Stimulated activated CD8-positive, alpha-beta memory T cell treated with anti-CD3 and anti-CD28 coated beads, Interleukin-2, amount 100 ng/mL, for 48 hours (primary cell): ENCODE measurements around the gene GPR87.

Experiments used
- DNase-seq, 2 donors: peaks; one replicate each; pipeline ENCODE4 v3.0.0-alpha.2; 2020; ENCODE audit warnings: low read depth in 2 of 2

GPR87 gene

DNA sequence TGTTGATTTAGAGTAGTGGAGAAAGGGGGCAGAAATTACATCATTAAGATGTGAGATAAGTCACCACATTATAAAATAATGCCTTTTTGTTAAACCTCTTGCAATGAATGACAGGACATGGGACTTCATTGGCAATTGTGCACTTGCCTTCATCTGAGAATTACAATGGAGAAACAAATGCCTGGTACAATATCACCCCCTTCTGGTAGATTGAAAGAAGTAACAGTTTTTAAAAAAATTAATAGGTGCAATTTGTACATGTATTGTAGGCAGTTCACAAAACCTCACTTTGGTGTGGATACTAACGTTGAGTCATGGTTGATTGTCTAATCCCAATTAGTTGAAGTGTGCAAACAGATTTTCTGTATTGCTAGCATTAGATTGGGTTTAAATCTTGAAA, 33.7 kb downstream of the GPR87 start:
- no peak for DNase-seq

- no peak for DNase-seq
These were observed 34.8 kb downstream of the GPR87 start for GRCh38 chr3:151281671-151282324.

DNA sequence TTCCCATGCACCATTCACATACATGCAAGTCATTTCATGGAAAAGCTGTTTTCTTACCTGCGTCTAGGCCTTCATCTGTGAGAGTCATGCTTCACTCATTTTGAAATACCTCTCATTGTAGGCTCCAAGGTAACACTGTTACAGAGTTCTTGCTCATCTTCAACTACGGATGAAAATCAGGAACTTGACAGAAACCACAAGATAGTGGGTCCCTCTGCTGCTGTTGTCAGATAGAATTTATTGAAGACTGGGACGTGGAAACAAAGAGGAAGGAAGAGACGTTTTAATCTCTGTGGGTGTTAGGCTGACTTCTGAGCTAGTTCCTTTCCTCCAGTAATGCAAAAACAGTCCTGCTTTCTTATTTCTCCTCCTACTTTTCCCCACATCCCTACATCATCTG, 38.4 kb downstream of the GPR87 start, which contains the start of gene P2RY14:
TSS of gene P2RY14 (minus strand) at position 313 of the 400 bp plus-strand sequence. CDS start 64,226 bp downstream, outside the sequence.
- no peak for DNase-seq

DNA sequence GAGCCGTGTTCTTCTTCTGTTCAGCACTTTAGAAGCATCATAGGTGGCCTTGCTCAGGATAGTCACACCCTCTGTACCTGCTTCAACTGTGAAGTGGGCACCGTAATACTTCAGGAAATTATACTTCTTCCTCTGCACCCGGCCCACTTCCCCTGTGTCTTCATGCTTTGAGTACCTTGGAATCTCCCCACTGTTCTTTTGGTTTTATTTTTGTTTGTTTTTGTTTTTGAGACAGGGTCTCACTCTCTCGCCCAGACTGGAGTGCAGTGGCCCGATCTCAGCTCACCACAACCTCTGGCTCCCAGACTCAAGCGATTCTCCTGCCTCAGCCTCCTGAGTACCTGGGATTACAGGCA, 40.0 kb downstream of the GPR87 start:
- no peak for DNase-seq

DNA sequence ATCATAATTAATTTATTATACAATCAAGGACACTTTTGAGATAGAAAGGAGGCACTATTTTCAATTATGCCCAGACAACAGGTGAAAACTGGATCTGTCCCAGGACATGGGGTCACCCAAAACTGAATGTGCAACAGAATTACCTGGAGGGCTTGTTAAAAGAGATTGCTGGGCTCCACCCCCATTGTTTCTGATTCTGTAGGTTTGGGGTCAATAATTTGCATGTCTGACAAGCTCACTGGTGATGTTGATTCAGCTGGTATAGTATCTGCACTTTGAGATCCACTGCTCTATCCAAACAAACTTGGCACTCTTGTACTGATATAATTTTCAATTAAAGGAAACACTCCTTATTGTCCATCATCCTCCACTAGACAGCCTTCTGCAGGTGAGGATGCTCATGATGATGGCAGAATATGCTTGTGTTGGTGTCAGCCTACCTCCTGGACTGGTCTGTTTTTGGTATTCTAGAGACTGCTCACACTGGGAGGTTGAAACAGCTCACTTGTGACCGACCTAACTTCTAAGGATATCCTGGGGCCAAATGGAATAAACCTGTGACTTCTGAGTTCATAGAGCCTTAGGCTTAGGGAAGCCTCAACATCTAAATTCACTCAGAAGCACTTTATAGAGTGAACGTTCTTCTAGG, 40.5 kb downstream of the GPR87 start:
- no peak for DNase-seq

DNA sequence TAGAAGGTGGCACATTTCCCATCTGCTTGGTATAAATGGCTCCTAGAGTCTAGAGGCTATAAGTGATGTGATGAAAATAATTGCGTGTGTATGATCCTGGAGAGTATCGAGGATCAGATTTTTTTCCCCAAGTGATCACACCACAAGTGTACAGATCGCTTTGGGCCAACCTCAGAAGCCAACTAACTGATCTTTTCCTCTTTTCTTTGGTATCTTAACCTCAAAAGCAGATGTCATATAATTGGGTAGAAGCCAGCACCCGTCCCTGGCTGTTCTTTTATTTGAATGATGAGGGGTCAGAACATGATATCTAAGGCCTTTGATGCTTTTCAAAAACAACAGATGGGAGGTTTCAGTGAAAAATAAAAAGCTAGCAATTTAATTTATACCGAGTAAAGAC, 41.5 kb downstream of the GPR87 start:
- no peak for DNase-seq

GRCh38 chr3:151269631-151270030, 47.0 kb downstream of the GPR87 start:
- DNase-seq: no peak

DNA sequence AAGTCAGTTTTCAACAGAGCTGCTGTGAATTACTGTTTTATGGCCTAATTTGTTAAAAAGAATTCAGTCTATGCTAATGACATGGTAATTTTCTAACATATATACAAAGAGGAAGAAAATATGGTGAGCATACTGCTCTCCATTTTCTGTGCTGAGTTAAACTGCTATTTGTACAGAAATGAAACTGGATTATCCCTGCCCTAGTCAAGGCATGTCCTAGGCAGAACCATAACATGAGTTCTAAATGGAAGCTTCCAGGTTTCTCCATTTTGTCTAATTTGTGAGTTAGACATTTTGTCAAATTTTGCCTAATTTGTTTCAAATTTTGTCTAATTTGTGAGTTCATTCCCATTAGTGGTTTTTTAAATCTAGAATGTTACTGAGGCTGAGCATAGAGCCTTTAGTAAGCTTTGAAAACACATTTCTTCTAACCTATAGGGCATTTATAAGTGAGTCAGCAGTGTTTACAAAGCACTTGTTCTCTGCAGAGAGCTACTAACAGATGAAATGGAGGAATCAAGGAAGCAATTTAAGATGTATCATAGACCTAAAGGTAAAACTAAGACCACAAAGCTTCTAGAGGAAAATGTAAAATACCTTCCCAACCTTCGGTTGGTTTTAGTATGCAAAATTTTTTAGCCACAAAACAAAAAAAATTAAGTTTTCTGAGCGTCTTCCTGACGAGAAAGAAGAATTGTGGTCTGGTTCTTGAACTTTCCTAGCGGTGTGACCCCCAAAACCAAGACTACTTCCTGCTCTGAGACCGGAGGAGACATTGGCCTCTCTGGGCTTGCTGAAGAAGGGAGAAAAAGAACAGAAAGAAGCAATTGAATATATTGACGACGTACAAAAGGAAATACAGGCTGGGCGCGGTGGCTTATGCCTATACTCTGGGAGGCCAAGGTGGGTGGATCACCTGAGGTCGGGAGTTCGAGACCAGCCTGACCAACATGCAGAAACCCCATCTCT, 48.1 kb downstream of the GPR87 start:
- peak; percentile 20 to 34 for DNase-seq

- DNase-seq: no peak
These were observed 49.6 kb downstream of the GPR87 start for GRCh38 chr3:151267066-151267465.

- no peak for DNase-seq
These were observed 50.8 kb downstream of the GPR87 start for GRCh38 chr3:151265866-151266265.

- DNase-seq: no peak
These were observed 51.5 kb downstream of the GPR87 start for GRCh38 chr3:151265166-151265565.

DNA sequence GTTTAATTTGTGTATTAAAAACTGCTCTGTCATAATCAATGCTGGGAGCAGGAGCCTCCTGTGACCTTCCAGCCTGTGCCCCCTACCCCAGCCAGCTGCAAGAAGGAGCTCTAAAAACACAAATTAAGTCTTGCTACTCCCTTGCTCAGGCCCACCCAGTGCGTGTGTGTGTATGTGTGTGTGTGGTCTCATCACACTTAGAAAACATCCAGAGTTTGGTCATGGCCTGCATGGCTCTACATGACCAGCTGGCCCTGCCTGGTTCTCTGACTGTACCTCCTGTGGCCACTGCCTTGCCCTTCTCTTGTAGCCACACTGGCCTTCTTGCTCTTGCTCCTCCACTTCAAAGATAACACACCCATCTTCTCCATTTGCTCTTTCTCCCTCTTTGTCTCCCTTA, 52.0 kb downstream of the GPR87 start:
- DNase-seq: no peak

- no peak for DNase-seq
These were observed 53.6 kb downstream of the GPR87 start for GRCh38 chr3:151262871-151263525.

- no peak for DNase-seq
These were observed 57.0 kb downstream of the GPR87 start for GRCh38 chr3:151259664-151260063.

GRCh38 chr3:151256749-151257148, 59.9 kb downstream of the GPR87 start:
- DNase-seq: no peak

DNA sequence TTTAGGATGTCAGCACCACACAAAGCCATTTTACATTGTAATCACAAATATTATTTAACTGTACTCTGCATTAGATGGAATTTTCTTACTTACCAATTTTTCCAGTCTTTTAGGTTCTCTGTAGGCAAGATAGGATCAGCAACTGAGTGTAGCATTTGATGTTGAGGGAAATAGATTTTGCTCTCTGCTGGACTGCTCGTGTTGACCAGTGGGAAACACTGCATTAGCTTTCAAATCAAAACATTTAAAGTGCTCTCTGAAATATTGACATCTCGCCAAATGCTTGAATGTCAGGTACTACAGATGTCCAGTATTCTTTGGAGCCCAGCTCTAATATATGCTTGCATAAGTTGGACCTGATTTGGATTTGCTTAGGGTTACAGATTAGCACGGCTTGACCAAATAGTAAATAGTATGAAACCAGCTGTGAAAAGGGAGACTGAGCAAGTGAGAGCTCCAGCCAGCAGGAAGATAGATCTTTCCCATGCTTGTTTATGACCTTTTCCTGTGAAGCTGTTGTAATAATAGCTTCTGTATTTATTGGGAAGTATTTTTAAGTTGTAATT, 67.8 kb downstream of the GPR87 start:
- DNase-seq: no peak
